Measurements from ENCODE around the gene SEPHS1.

Gene SEPHS1

DNA sequence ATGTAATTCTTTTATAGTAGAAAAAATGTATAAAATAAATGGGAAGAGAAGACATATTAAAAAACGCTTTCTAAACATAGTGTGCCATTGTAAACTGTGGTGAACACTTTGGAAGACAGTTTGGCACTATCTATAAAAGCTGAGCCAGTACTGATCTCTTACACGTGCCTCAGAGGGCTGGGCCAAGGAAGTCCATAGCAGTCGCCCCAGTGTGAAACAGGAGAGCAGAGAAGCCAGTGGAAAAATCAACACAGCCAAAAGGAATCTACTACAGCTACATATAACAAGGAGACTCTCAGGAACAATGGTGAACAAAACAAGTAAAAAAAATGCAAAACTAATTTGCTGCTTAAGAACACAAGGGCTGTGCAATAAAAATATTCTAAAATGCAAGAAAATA lies 20.6 kb downstream of the SEPHS1 start:
- DNase-seq (ENCODE audit: low read depth): no peak

DNA sequence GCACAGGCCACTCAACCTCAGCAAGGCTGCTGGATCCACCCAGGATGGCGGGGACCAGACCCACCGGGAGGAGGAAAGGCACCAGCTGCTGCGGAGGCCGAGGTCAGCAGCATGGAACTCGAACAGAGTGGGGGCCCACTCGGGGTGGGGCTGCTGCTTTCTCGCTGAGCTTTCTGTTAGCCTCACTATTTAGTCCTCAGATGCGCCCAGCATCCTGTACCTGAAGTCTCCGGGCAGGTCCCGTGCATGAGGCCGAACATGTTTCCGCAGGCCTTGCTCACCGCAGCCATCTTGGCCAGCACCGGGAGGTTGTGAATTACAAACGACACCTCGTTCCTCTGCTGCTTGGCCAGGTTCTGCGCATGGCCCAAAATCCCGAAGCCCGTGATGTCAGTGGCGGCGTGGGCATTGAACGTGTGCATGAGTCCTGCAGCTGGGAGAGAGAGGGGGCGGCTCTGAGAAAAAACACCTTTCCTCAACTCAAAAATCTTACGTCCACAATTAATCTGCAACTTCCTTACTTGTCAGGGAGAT lies 25.4 kb downstream of the SEPHS1 start:
- DNase-seq (ENCODE audit: low read depth): no peak

DNA sequence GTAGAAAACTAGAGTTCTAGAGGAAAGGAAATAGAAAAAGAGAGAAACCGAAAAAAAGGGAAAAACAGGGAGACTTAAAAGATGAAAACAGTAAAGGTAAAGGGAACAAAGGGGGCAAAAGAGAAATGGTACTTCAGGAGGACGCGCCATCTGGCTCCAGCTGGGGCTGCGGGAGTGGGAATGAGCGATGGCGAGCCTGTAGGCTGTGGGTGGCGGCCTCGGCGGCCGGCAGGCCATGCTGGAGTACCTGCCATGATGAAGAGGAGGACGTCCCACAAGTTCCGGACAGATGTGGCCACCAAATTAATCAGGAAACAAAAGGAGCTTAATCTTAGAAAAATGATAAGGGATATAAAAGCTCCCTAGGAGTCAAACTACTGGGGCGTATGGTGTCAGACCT lies 26.5 kb downstream of the SEPHS1 start:
- DNase-seq (ENCODE audit: low read depth): no peak

DNA sequence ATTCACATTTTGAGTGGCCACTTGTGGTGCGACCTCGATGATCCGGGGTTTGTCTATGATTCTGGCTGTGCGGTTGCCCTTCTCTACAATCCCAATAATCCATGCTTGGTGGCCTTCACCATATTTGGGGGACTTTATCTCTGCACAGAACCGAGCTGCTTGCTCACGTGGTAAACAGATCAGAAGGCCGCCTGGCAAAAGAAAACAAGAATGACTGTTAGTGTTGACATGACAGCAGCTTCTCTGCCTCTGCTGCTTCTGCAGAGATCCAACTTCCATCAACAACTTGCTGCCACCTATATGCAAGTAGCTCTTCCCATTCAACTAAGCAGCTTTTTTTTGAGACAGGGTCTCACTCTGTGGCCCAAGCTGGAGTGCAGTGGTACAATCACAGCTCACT lies 28.9 kb downstream of the SEPHS1 start:
- DNase-seq (ENCODE audit: low read depth): no peak

DNA sequence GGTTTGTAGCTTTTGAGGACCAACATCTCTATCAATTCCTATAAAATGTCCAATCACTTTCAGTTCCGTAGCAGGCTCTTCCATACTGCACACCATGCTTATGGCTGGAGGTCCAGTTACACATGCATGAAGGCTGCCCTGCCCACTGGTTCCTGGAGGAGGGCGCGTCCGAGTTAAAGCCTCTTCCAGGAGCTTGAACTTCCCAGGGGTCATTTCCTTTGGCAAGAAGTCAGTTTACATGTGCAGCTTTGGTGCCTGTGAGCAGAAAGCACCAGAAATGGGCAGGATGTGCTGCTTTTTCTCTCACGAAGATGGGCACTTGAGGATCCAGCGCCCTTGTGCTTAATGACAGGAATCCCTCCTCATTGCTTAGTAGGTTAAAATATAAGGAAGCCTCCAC lies 30.6 kb downstream of the SEPHS1 start:
- no peak for DNase-seq (ENCODE audit: low read depth)

DNA sequence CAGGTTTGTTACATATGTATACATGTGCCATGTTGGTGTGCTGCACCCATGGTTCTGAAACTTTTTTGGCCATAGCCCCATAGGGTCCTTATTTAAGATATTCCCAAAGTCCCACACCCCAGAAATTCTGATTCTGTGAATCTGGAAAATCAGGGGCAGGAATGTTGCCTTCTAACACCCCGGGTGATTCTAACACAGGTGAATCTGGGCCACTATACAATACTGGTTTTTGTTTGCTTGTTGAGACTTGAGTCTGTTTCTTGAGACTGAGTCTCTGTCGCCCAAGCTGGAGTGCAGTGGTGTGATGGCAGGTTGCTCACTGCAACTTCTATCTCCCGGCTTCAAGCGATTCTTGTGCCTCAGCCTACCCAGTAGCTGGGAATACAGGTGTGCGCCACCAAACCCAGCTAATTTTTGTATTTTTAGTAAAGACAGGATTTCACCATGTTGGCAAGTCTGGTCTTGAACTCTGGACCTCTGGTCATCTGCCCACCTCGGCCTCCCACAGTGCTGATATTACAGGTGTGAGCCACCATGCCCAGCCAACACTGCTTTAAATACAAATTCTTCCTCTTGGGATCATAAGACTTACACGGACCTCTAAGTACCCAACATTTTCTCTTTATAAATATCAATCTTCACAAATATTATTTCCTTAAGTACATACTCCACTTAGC lies 31.3 kb downstream of the SEPHS1 start:
- DNase-seq (ENCODE audit: low read depth): no peak

DNA sequence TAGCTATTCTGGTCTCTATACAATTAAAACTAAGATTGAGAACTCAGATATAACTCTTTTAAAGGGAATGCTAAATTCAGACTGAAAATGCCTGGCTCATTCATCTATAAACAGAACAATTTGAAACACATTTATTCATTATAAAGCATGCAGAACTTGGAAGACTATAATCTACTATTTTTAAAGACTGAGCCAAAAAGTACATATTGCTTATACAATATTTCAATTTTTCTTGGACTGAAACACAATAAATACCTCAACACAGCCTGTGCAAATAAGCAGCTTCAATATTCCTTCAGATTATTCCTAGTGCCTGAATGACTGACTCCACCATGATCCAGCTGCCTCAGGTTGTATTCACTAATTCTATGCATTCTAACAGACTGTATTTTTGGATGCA lies 32.7 kb downstream of the SEPHS1 start:
- no peak for DNase-seq (ENCODE audit: low read depth)

DNA sequence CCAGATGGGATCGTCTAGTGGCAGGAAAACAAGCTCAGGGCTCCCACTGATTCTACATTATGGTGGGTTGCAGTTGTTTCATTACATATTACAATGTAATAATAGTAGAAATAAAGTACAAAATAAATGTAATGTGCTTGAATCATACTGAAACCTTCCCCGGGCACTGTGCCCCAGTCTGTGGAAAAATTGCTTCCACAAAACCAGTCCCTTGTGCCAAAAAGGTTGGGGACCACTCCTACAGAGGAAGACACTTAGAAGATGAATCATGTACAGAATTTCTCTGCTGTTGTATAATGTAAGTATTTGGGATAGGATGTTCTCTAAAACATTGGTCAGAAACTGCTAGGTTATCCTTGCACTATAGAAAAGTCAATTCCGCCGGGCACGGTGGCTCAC lies 36.9 kb downstream of the SEPHS1 start:
- no peak for DNase-seq (ENCODE audit: low read depth)

DNA sequence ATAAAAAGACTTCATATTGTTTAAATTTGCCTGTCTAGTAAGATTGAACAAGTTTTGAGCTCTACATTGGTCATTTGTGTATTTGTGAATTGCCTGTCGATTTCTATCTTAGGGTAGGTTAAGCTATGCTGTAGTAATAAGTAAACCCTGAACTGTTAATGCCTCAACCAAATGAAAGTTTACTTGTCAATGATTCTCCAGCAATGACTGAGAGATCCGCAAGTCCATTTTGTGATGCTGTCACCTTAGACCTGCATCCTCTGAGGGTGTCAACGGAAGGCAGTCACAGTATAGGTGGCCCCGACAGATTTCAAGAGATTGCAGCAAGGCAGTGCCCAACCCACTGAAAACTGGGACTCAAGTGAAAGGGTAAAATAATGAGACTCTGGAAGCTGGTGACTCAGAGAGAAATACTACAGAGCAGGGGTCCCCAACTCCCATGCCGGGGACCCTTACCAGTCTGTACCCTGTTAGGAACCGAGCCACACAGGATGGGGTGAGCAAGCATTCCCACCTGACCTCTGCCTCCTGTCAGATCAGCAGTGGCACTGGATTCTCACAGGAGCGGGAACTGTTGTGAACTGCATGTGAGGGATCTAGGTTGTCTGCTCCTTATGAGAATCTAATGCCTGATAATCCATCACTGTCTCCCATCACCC lies 37.4 kb downstream of the SEPHS1 start:
- no peak for DNase-seq (ENCODE audit: low read depth)

DNA sequence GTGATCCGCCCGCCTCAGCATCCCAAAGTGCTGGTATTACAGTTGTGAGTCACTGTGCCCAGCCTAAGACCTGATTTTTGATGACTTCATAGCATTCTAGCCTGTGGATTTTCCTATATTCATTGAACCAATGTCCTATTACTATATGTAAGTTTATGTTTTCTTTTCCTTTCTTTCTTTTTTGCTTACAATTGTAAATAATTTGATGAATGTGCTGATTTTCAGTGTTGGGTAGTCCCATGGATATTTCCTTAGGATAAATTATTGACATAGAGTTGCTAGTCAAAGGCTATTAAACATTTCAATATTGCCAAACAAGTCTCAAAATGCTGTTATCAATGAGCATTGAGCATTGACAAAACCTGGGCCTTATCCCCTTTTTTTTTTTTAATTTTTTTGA lies 38.3 kb downstream of the SEPHS1 start:
- DNase-seq (ENCODE audit: low read depth): no peak

DNA sequence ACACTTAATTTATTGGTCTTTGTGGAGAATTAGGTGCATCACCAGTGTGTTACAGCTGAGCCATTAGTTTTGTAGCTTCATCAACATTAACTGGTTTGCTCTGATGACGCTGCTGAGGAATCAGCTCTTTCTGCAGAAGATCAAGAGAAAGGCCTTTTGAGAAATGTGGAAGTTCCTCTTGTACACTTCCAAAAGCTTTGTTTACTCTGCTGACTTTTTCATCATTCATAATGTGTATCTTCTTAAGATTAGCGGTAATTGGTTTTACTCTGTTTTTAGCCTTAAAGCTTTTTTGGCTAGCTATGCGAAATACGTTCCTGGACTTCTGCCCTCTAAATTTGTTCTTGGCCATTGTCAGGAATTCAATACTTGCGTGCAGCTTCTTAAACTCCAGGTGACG lies 40.0 kb downstream of the SEPHS1 start:
- DNase-seq (ENCODE audit: low read depth): no peak

DNA sequence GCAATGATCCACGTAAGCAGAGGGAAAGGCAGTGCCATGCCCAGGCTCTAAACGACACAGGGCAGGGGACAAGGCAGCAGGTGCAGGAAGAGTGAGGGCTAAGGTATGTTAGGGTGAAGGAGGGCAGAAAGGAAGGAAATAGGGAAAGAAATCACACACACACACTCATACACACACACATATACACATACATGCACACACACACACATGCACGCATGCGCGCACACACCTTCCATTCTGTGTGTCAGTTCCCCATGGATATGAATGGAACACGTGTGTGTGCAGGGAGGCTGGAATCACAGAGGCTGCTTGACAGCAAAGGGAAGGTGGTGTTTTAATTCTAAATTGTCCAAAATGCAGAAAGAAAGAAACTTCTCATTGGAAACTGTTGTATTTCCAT lies 42.0 kb downstream of the SEPHS1 start:
- DNase-seq (ENCODE audit: low read depth): no peak

DNA sequence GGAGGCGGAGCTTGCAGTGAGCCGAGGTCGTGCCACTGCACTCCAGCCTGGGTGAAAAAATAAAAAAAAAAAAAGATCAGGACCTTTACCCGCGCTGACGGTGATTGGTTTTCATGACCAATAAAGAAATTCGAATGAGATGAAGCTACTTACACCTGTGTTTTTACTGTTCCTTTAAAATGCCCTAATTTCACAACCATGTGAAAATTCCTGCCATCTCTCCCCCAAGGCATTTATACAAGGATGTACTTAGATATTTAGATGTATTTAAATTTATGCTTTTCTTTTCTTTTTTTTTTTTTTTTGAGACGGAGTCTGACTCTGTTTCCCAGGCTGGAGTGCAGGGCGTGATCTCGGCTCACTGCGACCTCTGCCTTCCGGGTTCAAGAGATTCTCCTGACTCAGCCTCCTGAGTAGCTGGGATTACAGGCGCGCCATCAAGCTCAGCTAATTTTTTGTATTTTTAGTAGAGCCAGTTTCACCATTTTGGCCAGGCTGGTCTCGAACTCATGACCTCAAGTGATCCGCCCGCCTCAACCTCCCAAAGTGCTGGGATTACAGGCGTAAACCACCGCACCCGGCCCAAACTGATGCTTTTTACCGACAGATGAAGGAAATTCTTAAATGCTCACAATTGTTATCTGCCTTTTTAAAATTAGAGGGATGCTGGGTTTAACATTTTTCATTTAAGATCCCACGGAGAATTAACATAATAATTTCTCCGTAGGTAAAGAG lies 45.1 kb downstream of the SEPHS1 start:
- no peak for DNase-seq (ENCODE audit: low read depth)

DNA sequence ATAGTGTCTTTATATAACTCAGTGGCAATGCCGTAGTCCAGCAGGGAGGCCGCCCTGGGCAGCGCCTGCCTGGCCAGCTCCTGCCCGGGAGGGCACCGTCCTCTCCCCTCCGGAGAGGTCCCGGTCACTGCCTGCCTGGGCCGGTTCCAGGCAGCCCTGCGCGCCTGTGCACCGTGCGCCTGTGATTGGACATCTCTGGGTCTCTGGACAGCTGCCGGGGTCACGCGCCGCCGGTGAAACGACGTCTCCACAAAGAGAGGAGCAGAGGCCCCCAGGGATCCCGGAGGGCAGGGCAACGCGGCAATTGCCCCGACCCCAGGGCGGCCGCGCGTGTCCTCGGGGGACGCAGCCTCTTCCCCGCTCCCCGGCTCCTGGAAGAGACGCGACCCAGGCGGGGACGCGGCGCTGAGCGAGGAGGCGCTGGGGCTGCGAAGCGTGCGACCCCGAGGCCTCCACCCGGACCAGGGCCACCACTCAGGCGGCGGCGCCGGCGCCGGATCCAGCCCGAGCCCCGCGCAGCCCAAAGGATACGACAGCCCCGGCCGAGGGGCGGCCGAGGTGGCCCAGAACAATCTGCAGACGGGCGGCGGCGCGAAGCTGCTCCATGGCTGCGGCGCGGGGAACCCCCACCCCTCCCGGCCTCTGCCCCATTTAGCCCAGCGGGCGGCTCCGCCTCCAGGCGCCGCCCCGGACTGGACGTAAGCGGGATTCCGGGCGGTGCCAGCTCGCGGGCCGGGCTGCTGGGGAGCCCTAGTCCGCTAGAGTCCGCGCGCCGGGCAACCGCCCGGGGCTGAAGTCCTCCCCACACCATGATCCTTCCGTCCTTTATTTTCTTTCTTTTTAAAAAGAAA lies 48.4 kb downstream of the SEPHS1 start, which contains the start of gene PHYH:
Gene PHYH (minus strand): TSS at position 628 of the 851 bp plus-strand sequence. CDS start 22 bp downstream, at position 606.
- DNase-seq (ENCODE audit: low read depth): peak; percentile 68

DNA sequence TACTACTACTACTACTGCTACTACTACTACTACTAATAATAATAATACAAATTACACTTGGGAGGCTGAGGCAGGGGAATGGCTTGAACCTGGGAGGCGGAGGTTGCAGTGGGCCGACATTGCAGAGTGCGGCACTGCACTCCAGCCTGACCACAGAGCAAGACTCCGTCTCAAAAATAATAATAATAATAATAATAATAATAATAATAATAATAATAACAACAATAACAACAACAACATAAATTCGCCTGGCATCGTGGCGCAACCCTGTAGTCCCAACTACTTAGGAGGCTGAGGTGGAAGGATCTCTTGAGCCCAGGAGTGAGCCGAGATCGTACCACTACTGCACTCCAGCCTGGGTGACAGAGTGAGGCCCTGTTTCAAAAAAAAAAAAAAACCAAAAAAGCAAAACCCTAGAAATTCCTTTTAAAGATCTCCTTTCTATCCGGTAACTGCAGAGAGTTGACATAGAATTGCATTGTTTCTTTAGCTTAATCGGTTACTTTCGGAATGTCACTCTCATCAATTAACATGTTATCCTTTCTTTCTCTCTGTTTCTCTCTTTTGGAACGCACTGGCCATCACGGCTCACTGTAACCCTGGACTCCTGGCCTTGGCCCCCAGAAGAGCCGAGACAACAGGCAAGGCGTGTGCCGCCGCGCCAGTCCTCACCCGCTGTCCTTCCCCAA lies 49.2 kb downstream of the SEPHS1 start:
- DNase-seq (ENCODE audit: low read depth): no peak

DNA sequence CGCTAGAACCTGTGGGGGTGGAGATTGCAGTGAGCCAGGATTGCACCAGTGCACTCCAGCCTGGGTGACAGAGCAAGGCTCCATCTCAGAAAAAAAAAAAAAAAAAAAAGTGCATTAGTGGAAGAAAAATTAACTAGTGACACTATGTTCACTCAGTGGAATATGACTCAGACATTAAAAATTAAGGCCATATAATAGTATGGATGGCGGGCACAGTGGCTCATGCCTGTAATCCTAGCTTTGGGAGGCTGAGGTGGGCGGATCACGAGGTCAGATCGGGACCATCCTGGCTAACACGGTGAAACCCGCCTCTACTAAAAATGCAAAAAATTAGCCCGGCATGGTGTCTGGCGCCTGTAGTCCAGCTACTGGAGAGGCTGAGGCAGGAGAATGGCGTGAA lies 51.6 kb downstream of the SEPHS1 start:
- DNase-seq (ENCODE audit: low read depth): no peak

DNA sequence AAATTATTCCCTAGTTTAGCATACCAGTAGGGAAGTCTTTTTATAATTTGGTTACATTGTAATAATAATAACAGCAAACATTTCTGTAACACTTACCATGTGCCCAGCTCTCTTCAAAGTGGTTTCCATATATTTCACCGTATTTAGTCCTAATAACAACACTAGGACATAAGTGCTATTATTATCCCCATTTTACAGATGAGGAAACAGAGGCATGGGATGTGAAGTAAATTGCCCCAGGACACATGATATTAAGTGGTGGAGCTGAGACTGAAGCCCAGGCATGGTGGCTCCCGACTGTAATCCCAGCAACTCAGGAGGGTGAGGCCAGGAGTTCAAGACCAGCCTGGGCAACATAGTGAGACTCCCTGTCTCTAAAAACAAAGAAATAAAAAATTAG lies 53.3 kb downstream of the SEPHS1 start:
- DNase-seq (ENCODE audit: low read depth): no peak

DNA sequence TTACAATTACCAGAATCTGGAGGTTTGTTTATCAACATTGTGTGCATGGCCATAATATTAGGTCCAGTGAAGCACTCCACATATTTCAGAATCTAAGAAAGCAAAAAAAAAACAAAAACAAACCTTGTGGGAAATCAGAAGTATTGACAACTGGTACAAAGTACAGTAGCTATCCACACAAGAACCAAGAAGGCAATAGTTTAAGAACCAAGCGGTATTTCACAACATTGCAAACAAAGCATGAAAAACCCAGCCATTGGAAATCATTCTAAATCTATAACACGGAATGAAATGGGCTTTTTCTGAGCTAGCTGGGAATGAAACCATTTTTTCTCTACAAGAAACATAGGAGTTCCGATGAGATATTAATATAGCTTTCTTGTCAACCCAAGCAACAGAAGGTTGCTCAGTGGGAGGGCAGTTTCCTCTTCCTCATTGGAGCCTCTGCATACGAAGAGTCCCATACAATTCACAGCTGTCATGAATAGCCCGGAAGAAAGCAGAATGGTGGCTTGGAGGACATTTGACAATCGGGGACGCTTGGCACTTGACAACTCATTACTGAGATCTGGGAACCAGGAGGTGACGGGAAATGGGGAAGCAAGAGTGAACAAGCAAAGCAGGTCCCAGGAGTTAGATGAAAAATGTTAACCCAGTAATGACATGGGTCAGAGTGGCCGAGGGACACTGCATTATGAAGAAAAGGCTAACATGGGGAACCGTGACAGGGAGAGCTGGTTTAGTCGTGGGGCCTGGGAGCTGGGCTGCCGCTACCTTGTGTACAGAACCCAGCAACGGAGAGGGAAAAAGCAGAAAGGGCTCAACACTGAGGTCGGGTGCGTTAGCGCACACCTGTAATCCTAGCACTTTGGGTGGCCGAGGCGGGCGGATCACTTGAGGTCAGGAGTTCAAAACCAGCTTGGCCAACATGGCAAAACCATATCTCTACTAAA lies 56.0 kb downstream of the SEPHS1 start:
- DNase-seq (ENCODE audit: low read depth): no peak

DNA sequence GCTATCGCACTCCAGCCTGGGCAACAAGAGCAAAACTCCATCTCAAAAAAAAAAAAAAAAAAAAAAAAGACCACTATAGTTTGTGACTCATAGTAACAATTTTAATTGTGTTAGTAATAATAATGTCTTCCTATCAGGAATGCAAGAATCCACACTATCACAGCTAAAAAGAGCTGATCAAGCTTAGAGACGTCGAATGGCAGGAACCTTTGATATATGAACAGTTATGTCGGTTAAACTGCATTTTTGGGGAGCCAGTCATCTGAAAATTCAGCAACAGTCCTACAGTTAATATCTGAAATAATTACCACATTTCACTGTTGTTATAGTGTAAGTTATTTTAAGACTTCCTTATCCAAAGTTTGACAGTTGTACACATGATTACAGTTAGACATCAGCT lies 57.0 kb downstream of the SEPHS1 start:
- no peak for DNase-seq (ENCODE audit: low read depth)

DNA sequence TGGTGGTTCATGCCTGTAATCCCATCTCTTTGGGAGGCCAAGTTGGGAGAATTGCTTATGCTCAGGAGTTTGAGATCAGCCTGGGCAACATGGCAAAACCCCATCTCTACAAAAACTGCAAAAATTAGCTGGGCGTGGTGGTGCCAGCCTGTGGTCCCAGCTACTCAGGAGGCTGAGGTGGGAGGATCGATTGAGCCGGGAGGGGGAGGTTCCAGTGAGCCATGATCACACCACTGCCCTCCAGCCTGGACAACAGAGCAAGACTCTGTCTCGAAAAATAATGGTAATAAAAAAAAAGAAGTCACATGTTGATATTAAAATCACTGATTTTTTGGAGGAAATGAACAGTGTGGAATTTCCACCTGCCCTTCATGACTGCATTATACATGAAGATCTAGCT lies 64.0 kb downstream of the SEPHS1 start:
- DNase-seq (ENCODE audit: low read depth): no peak
